Neutrophil (primary cell): Measurements from ENCODE around the gene ACP5.

Experiments
- H3K27ac ChIP-seq: fragments of 200-600 bp; sonication (generic); 2 replicates; pipeline ENCODE4 v1.5.1; 2016; ENCODE audit warnings: mild to moderate bottlenecking, moderate library complexity
- H3K27me3 ChIP-seq: fragments of 200-600 bp; sonication (generic); 2 replicates; pipeline ENCODE4 v1.6.0; 2016; ENCODE audit warnings: mild to moderate bottlenecking
- H3K36me3 ChIP-seq: fragments of 200-600 bp; sonication (generic); 2 replicates; pipeline ENCODE4 v1.5.1; 2017
- H3K4me1 ChIP-seq, 2 experiments: fragments of 200-600 bp in 1 of 2; sonication (generic) in 1 of 2; 1 replicate in 1 of 2; 2 replicates in 1 of 2; pipeline versions ENCODE4 v1.5.1 to v1.6.1; 2013 to 2016; ENCODE audit warnings: low read depth in 1 of 2, low read length in 1 of 2, mild to moderate bottlenecking in 1 of 2, moderate library complexity in 1 of 2; ENCODE audit not compliant: control insufficient read depth in 1 of 2, insufficient read depth in 1 of 2
- H3K4me3 ChIP-seq, 2 experiments: fragments of 200-600 bp in 1 of 2; sonication (generic) in 1 of 2; 1 replicate in 1 of 2; 2 replicates in 1 of 2; pipeline ENCODE4 v1.5.1; 2013 to 2016; ENCODE audit warnings: low read depth in 1 of 2, low read length in 1 of 2, mild to moderate bottlenecking in 1 of 2, moderate library complexity in 1 of 2
- H3K9me3 ChIP-seq: fragments of 200-600 bp; sonication (generic); 2 replicates; pipeline ENCODE4 v1.5.1; 2016
- TF ChIP-seq, protein P1 (sequence below): fragments of 200-600 bp; sonication (generic); IDR thresholded peaks from 2 replicates; pipeline ENCODE4 v1.5.1; 2016; ENCODE audit warnings: antibody characterized with exemption

The ACP5 gene

GRCh38 chr19:11535792-11536595 lies 41.5 kb downstream of the ACP5 start:
- no peaks in the 10 kb centered on the region for H3K9me3 ChIP-seq
- H3K4me1 ChIP-seq: peaks cover 11 to 14% of the 10 kb centered on the region in 2 experiments
- peak overlapping the region; percentile 6 to 36 for H3K4me3 ChIP-seq
- TF ChIP-seq, protein P1, sequence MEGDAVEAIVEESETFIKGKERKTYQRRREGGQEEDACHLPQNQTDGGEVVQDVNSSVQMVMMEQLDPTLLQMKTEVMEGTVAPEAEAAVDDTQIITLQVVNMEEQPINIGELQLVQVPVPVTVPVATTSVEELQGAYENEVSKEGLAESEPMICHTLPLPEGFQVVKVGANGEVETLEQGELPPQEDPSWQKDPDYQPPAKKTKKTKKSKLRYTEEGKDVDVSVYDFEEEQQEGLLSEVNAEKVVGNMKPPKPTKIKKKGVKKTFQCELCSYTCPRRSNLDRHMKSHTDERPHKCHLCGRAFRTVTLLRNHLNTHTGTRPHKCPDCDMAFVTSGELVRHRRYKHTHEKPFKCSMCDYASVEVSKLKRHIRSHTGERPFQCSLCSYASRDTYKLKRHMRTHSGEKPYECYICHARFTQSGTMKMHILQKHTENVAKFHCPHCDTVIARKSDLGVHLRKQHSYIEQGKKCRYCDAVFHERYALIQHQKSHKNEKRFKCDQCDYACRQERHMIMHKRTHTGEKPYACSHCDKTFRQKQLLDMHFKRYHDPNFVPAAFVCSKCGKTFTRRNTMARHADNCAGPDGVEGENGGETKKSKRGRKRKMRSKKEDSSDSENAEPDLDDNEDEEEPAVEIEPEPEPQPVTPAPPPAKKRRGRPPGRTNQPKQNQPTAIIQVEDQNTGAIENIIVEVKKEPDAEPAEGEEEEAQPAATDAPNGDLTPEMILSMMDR: peak; percentile 67
- peaks cover 42% of the 10 kb centered on the region for H3K27me3 ChIP-seq
- H3K36me3 ChIP-seq: no peaks in the 10 kb centered on the region
- no peak overlapping the region for H3K27ac ChIP-seq

DNA sequence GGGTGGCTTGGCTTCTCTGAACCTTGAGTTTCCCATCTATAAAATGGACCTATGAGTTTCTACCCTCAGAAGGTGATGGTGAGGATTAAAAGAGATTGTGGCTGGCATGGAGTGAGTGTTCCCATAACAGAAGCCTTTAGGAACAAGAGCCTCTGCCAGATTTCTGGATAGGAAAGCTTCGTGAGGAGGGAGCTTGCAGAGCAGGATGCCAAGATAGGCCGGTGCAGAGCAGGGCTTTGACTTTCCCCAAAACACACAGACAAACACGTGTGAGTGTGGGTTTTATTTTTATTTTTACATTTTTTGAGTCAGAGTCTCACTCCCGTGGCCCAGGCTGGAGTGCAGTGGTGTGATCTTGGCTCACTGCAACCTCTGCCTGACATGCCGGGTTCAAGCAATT lies 42.5 kb downstream of the ACP5 start:
- peaks cover 32% of the 10 kb centered on the region for H3K27me3 ChIP-seq
- H3K9me3 ChIP-seq: no peaks in the 10 kb centered on the region
- peaks cover 11 to 14% of the 10 kb centered on the region in 2 experiments for H3K4me1 ChIP-seq
- no peak overlapping the region for H3K4me3 ChIP-seq
- TF ChIP-seq, protein P1: no peak
- peak overlapping the region; percentile 55 for H3K27ac ChIP-seq
- no peaks in the 10 kb centered on the region for H3K36me3 ChIP-seq

DNA sequence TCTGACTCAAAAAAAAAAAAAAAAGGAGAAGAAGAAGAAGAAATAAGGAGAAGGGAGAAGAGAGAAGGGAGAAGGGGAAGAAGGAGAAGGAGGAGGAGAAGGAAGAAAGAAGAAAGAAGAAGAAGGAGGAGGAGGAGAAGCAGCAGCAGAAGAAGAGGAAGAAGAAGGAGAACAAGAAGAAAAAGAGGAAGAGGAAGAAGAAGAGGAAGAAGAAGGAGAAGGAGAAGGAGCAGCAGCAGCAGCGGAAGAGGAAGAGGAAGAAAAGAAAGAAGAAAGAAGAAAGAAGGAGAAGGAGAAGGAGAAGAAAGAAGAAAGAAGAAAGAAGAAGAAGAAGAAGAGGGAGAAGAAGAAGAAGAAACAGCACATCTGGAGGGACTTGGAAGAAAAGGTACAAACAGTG lies 42.9 kb downstream of the ACP5 start:
- H3K27ac ChIP-seq: peak overlapping the region; percentile 55
- H3K4me3 ChIP-seq: no peak overlapping the region
- TF ChIP-seq, protein P1: no peak
- H3K36me3 ChIP-seq: no peaks in the 10 kb centered on the region
- peaks cover 11 to 14% of the 10 kb centered on the region in 2 experiments for H3K4me1 ChIP-seq
- peaks cover 28% of the 10 kb centered on the region for H3K27me3 ChIP-seq
- H3K9me3 ChIP-seq: no peaks in the 10 kb centered on the region

- Histone ChIP-seq H3K4me3 (no peak overlapping the region), H3K9me3 (no peaks in the 10 kb centered on the region)
Measured at GRCh38 chr19:11530432-11530831, 47.0 kb downstream of the ACP5 start.

DNA sequence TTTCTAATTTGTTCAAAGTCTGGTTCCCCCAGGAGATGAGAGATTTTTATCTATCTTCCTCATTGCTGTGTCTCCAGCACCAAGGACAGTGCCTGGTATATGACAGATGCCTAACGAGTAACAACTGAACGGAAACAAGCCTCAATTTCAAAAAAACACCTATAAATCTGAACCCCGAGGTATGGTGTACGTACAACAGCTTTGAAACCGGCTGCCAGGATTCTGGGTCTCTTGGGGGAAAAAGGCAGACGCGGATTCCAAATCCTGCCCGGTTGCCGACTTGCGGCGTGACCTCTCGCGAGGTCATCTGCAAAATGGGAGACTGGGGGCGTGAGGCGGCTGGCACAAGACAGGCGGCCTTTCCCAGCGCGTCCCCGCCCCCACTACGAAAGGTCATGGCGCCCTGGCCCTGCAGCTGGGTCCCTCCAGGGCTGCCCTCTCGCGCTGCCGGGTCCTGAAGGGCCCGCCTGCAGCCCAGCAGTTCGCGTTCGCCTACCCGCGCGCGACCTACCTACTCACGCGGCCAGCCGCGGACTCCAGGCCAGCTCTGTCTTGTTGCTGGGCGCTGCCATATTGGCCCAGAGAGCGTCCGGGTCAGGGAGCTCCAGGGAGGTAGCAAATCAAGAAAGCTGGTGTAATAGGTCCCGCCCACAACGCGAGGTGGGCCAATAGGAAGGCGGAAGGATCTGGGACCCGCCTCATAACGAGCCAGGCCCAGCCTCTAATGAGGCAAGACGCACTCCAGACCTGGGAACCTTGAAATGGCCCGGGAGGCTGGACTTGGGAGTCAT lies 48.7 kb downstream of the ACP5 start, which contains the start of gene ECSIT:
TSS of gene ECSIT (minus strand) at position 584 of the 791 bp plus-strand sequence. CDS start 9,964 bp downstream, outside the sequence.
- Histone ChIP-seq H3K36me3 (no peaks in the 10 kb centered on the region), H3K27ac (peak within 1 kb of the TSS; percentile 75), H3K4me1 (peaks cover 9 to 13% of the 10 kb centered on the region in 2 experiments), H3K27me3 (no peaks in the 10 kb centered on the region), H3K4me3 (peak within 1 kb of the TSS; percentile 73 to 94), H3K9me3 (no peaks in the 10 kb centered on the region)
- TF ChIP-seq, protein P1: peak; percentile 23

More at GRCh38 chr19:11530432-11530831, 47.0 kb downstream of the ACP5 start:
- H3K36me3 ChIP-seq: no peaks in the 10 kb centered on the region
- no peaks in the 10 kb centered on the region for H3K27me3 ChIP-seq
- H3K4me1 ChIP-seq: peaks cover 13 to 15% of the 10 kb centered on the region in 2 experiments
- TF ChIP-seq, protein P1: no peak
- no peak overlapping the region for H3K27ac ChIP-seq
